Endothelial cell (in vitro differentiated cells): ENCODE results near the gene JDP2. TPM values are rescaled to one million over a fixed set of nuclear protein-coding genes. Genes with fewer than 3 reads are reported as not detected.

ENCODE experiments used
- DNase-seq: peaks from one replicate; pipeline ENCODE4 v3.0.0; 2021; ENCODE audit warnings: low spot score
- H3K27ac Mint-ChIP-seq: one replicate; pipeline ENCODE4 v1.8.0; 2021; ENCODE audit warnings: mixed read lengths, inconsistent platforms; ENCODE audit not compliant: unreplicated experiment
- H3K27me3 Mint-ChIP-seq: one replicate; pipeline ENCODE4 v1.8.0; 2021; ENCODE audit warnings: mild to moderate bottlenecking, moderate library complexity, mixed read lengths, inconsistent platforms; ENCODE audit not compliant: unreplicated experiment
- H3K36me3 Mint-ChIP-seq: one replicate; pipeline ENCODE4 v1.8.0; 2021; ENCODE audit warnings: mild to moderate bottlenecking, low read depth, mixed read lengths, inconsistent platforms; ENCODE audit not compliant: unreplicated experiment
- H3K4me1 Mint-ChIP-seq: one replicate; pipeline ENCODE4 v1.8.0; 2021; ENCODE audit warnings: mild to moderate bottlenecking, mixed read lengths, inconsistent platforms; ENCODE audit not compliant: unreplicated experiment
- H3K4me3 Mint-ChIP-seq: one replicate; pipeline ENCODE4 v1.8.0; 2021; ENCODE audit warnings: mild to moderate bottlenecking, mixed read lengths, inconsistent platforms; ENCODE audit not compliant: unreplicated experiment
- H3K9me3 Mint-ChIP-seq: one replicate; pipeline ENCODE4 v1.8.0; 2021; ENCODE audit warnings: mixed read lengths, inconsistent platforms; ENCODE audit not compliant: unreplicated experiment
- CTCF ChIP-seq: fragments of 200-600 bp; sonication (generic); IDR thresholded peaks from one replicate; pipeline ENCODE4 v1.5.0; 2021; ENCODE audit warnings: antibody characterized with exemption; ENCODE audit not compliant: unreplicated experiment
- total RNA-seq: library from RNA; stranded (reverse); fragmentation: NEBNext Ultra II Directional; extraction: Animal tissue kit (Norgen Biotek cat#: 25700); gene quantifications from one replicate; pipeline ENCODE4 v1.2.1, GENCODE V29; 2021; ENCODE audit not compliant: unreplicated experiment

Gene JDP2
- total RNA-seq, 1 donor from 2014 or later: 5.1 TPM

DNA sequence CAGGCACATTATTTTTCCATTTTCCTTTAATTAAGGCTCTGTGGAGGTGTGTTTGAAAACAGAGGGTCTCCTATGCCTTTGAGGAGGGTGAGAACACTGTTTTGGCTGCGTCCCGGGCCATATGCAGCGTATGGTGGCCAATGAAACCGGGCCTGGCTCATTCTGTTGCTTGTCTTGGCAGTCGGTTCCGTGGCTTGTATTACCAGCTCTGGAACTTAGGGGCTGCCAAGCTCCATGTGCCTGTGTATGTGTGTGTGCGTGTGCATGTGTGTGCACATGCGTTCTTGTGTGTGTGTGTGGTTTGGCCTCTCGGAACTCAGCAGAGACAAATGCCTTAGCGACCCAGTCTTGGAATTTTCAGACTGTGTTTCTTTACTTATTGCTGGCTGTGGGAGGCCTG lies 2.7 kb downstream of the JDP2 start:
- TF ChIP-seq CTCF: no peak
- no peak for DNase-seq
- no peak overlapping the region for H3K27ac Mint-ChIP-seq
- no peak overlapping the region for H3K4me3 Mint-ChIP-seq
- H3K36me3 Mint-ChIP-seq: peaks cover 5% of the 10 kb centered on the region
- H3K9me3 Mint-ChIP-seq: no peaks in the 10 kb centered on the region
- peaks cover 17% of the 10 kb centered on the region for H3K27me3 Mint-ChIP-seq
- H3K4me1 Mint-ChIP-seq: peaks cover 8% of the 10 kb centered on the region

GRCh38 chr14:75430976-75431375 lies 3.2 kb downstream of the JDP2 start:
- TF ChIP-seq CTCF: no peak
- Mint-ChIP-seq H3K27me3 (peaks cover 19% of the 10 kb centered on the region), H3K27ac (no peak overlapping the region), H3K4me1 (peaks cover 5% of the 10 kb centered on the region), H3K4me3 (no peak overlapping the region), H3K9me3 (no peaks in the 10 kb centered on the region), H3K36me3 (peaks cover 7% of the 10 kb centered on the region)
- DNase-seq: no peak

GRCh38 chr14:75431827-75432226 lies 4.0 kb downstream of the JDP2 start:
- TF ChIP-seq CTCF: no peak
- Mint-ChIP-seq H3K36me3 (peaks cover 7% of the 10 kb centered on the region), H3K27ac (no peak overlapping the region), H3K4me1 (peaks cover 2% of the 10 kb centered on the region), H3K4me3 (no peak overlapping the region), H3K27me3 (peaks cover 13% of the 10 kb centered on the region), H3K9me3 (no peaks in the 10 kb centered on the region)
- no peak for DNase-seq

DNA sequence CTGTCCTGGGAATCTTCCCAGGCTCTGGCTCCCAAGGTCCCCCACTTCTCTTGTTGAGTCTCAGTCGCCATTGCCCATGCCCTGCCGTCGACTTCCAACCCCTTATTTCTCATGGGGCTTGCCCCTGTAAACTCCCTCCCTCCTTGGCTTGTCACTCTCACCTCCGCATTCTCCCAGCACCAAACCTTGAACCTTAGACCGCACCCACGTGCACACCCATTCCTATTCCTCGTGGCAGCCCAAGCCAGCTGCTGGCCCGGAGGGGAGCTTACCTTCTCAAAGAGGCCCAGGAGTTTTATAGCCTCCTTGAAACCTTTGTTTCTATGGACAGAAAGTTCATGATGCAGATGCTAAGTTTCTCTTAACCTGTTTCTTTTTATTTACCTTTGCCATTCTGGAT lies 4.6 kb downstream of the JDP2 start:
- Mint-ChIP-seq H3K27me3 (peaks cover 13% of the 10 kb centered on the region), H3K36me3 (peaks cover 7% of the 10 kb centered on the region), H3K4me1 (peaks cover under 1% of the 10 kb centered on the region), H3K27ac (no peak overlapping the region), H3K4me3 (peak overlapping the region; percentile 49), H3K9me3 (no peaks in the 10 kb centered on the region)
- no peak for DNase-seq
- no peak for TF ChIP-seq CTCF

- Mint-ChIP-seq H3K36me3 (peaks cover 10% of the 10 kb centered on the region), H3K4me3 (no peak overlapping the region)
Observed at GRCh38 chr14:75433631-75434071, 5.8 kb downstream of the JDP2 start.

More at GRCh38 chr14:75433631-75434071, 5.8 kb downstream of the JDP2 start:
- H3K9me3 Mint-ChIP-seq: no peaks in the 10 kb centered on the region
- DNase-seq: no peak
- peaks cover 2% of the 10 kb centered on the region for H3K4me1 Mint-ChIP-seq
- H3K27ac Mint-ChIP-seq: no peak overlapping the region
- H3K27me3 Mint-ChIP-seq: peaks cover 15% of the 10 kb centered on the region
- TF ChIP-seq CTCF: no peak
